ENCODE data around the gene BBS5.
"Not testable (repeated sequence)": the region's sequence is repeated elsewhere in the genome, so short reads cannot be mapped to it uniquely, and the experiment has no call there.

The BBS5 gene

GRCh38 chr2:169486487-169486886 is 7.2 kb downstream of the BBS5 start:
- DNase-seq (ENCODE audit: low spot score) = no peak

GRCh38 chr2:169490834-169491233 is 11.5 kb downstream of the BBS5 start:
- DNase-seq (ENCODE audit: low spot score) = no peak

- no peak for DNase-seq (ENCODE audit: low spot score)
Observed at GRCh38 chr2:169491378-169491777, 12.1 kb downstream of the BBS5 start.

GRCh38 chr2:169493360-169493759 is 14.1 kb downstream of the BBS5 start:
- DNase-seq (ENCODE audit: low spot score) = no peak

- DNase-seq (ENCODE audit: low spot score) = no peak
Observed at GRCh38 chr2:169495310-169495928, 16.1 kb downstream of the BBS5 start.

GRCh38 chr2:169504651-169505050 is 25.4 kb downstream of the BBS5 start:
- no peak for DNase-seq (ENCODE audit: low spot score)

GRCh38 chr2:169507698-169508097 is 28.4 kb downstream of the BBS5 start:
- peak; percentile 92 for DNase-seq (ENCODE audit: low spot score)

- peak; percentile 12 for DNase-seq (ENCODE audit: low spot score)
Observed at GRCh38 chr2:169509298-169509885, 30.1 kb downstream of the BBS5 start, which contains the start of gene KLHL41. TSS of gene KLHL41 (plus strand) at chr2:169509702. CDS start at chr2:169509779, 77 bp downstream.

- DNase-seq (ENCODE audit: low spot score) = no peak
Observed at GRCh38 chr2:169509955-169510354, 30.7 kb downstream of the BBS5 start.

GRCh38 chr2:169510496-169510895 is 31.2 kb downstream of the BBS5 start:
- DNase-seq (ENCODE audit: low spot score) = no peak

GRCh38 chr2:169511818-169512217 is 32.5 kb downstream of the BBS5 start:
- no peak for DNase-seq (ENCODE audit: low spot score)

GRCh38 chr2:169512525-169512924 is 33.2 kb downstream of the BBS5 start:
- DNase-seq (ENCODE audit: low spot score) = no peak

- DNase-seq (ENCODE audit: low spot score) = no peak
Observed at GRCh38 chr2:169513094-169513493, 33.8 kb downstream of the BBS5 start.

GRCh38 chr2:169513926-169514325 is 34.6 kb downstream of the BBS5 start:
- no peak for DNase-seq (ENCODE audit: low spot score)

- DNase-seq (ENCODE audit: low spot score) = not testable (repeated sequence)
Observed at GRCh38 chr2:169514758-169515157, 35.5 kb downstream of the BBS5 start.

GRCh38 chr2:169516488-169516995 is 37.2 kb downstream of the BBS5 start:
- not testable (repeated sequence) for DNase-seq (ENCODE audit: low spot score)

GRCh38 chr2:169520896-169521295 is 41.6 kb downstream of the BBS5 start:
- no peak for DNase-seq (ENCODE audit: low spot score)

- no peak for DNase-seq (ENCODE audit: low spot score)
Observed at GRCh38 chr2:169523681-169524080, 44.4 kb downstream of the BBS5 start.

- DNase-seq (ENCODE audit: low spot score) = no peak
Observed at GRCh38 chr2:169525434-169525833, 46.1 kb downstream of the BBS5 start.

- no peak for DNase-seq (ENCODE audit: low spot score)
Observed at GRCh38 chr2:169526451-169526850, 47.2 kb downstream of the BBS5 start.

GRCh38 chr2:169528271-169528701 is 49.0 kb downstream of the BBS5 start:
- DNase-seq (ENCODE audit: low spot score) = peak; percentile 46

- DNase-seq (ENCODE audit: low spot score) = not testable (repeated sequence)
Observed at GRCh38 chr2:169539460-169539859, 60.2 kb downstream of the BBS5 start.

- no peak for DNase-seq (ENCODE audit: low spot score)
Observed at GRCh38 chr2:169540146-169540545, 60.9 kb downstream of the BBS5 start.

- no peak for DNase-seq (ENCODE audit: low spot score)
Observed at GRCh38 chr2:169542433-169542832, 63.1 kb downstream of the BBS5 start.

Measured in kidney capillary endothelial cell (primary cell).